Keratinocyte (primary cell): Measurements from ENCODE around the gene FNBP1.

Experiments used
- CTCF ChIP-seq, 3 experiments: IDR thresholded peaks in 1 of 3; conservative IDR thresholded peaks in 1 of 3; optimal IDR thresholded peaks in 1 of 3; 2 replicates in 2 of 3; 3 replicates in 1 of 3; pipeline versions ENCODE3 to v1.5.1; 2011; ENCODE audit warnings: low read length in 3 of 3, mild to moderate bottlenecking in 3 of 3, moderate library complexity in 2 of 3, control low read depth in 1 of 3, inconsistent platforms in 1 of 3; ENCODE audit not compliant: insufficient read depth in 2 of 3; ENCODE audit errors: extremely low read depth in 1 of 3
- EZH2 ChIP-seq: IDR thresholded peaks from one replicate; pipeline ENCODE4 v1.6.1; 2012; ENCODE audit warnings: inconsistent platforms, mild to moderate bottlenecking, low read length, moderate library complexity

- TF ChIP-seq CTCF (optimal IDR thresholded peaks at IDR 0.05 in 1 of 3, IDR thresholded peaks at IDR 0.05 in 1 of 3, conservative IDR thresholded peaks at IDR 0.05 in 1 of 3; ENCODE audit: extremely low read depth in 1 of 3, insufficient read depth in 2 of 3, low read length in 3 of 3), result no peak
- TF ChIP-seq EZH2, result no peak
Measured at GRCh38 chr9:129988607-129989361, 54.2 kb downstream of the FNBP1 start.
